Measurements from ENCODE around the gene CITED2. TPM values are rescaled to one million over a fixed set of nuclear protein-coding genes. Genes with fewer than 3 reads are reported as not detected.

The CITED2 gene
- polyA plus RNA-seq, 1 donor (not counting 4 experiments of a cell fraction or from before 2014, with no cell fraction given), result 25.0 TPM

DNA sequence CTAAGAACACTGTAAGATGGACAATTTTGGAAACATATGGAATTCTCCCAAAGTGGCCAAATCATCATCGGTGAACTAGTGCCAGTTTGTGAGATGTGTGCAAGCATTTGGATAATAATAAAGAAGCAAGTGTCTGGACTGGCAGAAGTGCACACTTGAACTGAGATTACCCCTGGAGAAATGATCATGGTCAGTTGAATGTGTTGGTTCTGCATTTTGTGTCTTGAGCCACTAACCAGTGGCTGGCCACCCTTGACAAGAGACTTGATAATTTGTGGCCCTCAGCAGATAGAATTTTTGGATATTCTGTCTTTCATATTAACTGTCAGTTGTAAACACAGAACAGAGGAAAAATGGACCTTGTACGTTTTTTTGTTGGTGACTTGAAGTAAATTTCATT is 37.4 kb downstream of the CITED2 start:
- H3K9ac ChIP-seq (ENCODE audit: control insufficient read depth, extremely low read depth, insufficient read depth, low read length), result no peak overlapping the region
- peaks cover 25% of the 10 kb centered on the region for H3K4me1 ChIP-seq (ENCODE audit: control insufficient read depth, extremely low read depth, insufficient read depth, low read length)
- DNase-seq (ENCODE audit: low read depth, low spot score) (no peak), FAIRE-seq (no peak)
- no peaks in the 10 kb centered on the region for H3K79me2 ChIP-seq (ENCODE audit: control insufficient read depth, insufficient read depth, low read length)
- H3K4me3 ChIP-seq (ENCODE audit: control insufficient read depth in 2 of 3, extremely low read depth in 1 of 3, insufficient read depth in 2 of 3, low read depth in 1 of 3, low read length in 3 of 3), result no peak overlapping the region
- H3K9me1 ChIP-seq (ENCODE audit: control insufficient read depth, extremely low read depth, insufficient read depth, low read length), result no peaks in the 10 kb centered on the region
- peak overlapping the region; percentile 36 for H3K4me2 ChIP-seq (ENCODE audit: control insufficient read depth, extremely low read depth, insufficient read depth, low read depth, low read length)
- H3K36me3 ChIP-seq (ENCODE audit: control insufficient read depth in 2 of 2, extremely low read depth in 1 of 2, insufficient read depth in 2 of 2, low read length in 2 of 2), result no peaks in the 10 kb centered on the region
- peak overlapping the region; percentile 70 for H2AFZ ChIP-seq (ENCODE audit: control insufficient read depth, low read length)
- H3K27ac ChIP-seq (ENCODE audit: control insufficient read depth, insufficient read depth, low read length), result peak overlapping the region; percentile 97
- no peaks in the 10 kb centered on the region for H4K20me1 ChIP-seq (ENCODE audit: control insufficient read depth, extremely low read depth, insufficient read depth, low read length)
- no peaks in the 10 kb centered on the region for H3K9me3 ChIP-seq (ENCODE audit: control insufficient read depth, low read depth, low read length)
- dilution Hi-C loops (cut with MboI; ENCODE audit: extremely low pct_ligation_motif_present, low sequenced_read_pairs), result no loop called here
- TF ChIP-seq, protein P1, sequence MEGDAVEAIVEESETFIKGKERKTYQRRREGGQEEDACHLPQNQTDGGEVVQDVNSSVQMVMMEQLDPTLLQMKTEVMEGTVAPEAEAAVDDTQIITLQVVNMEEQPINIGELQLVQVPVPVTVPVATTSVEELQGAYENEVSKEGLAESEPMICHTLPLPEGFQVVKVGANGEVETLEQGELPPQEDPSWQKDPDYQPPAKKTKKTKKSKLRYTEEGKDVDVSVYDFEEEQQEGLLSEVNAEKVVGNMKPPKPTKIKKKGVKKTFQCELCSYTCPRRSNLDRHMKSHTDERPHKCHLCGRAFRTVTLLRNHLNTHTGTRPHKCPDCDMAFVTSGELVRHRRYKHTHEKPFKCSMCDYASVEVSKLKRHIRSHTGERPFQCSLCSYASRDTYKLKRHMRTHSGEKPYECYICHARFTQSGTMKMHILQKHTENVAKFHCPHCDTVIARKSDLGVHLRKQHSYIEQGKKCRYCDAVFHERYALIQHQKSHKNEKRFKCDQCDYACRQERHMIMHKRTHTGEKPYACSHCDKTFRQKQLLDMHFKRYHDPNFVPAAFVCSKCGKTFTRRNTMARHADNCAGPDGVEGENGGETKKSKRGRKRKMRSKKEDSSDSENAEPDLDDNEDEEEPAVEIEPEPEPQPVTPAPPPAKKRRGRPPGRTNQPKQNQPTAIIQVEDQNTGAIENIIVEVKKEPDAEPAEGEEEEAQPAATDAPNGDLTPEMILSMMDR (optimal IDR thresholded peaks at IDR 0.05 in 1 of 3, IDR thresholded peaks at IDR 0.05 in 1 of 3, conservative IDR thresholded peaks at IDR 0.05 in 1 of 3; ENCODE audit: extremely low read depth in 1 of 3, insufficient read depth in 2 of 3, low read length in 3 of 3), result no peak
- TF ChIP-seq EZH2 (IDR thresholded peaks at IDR 0.05; ENCODE audit: low read length), result no peak
- no peaks in the 10 kb centered on the region for H3K27me3 ChIP-seq (ENCODE audit: control insufficient read depth, extremely low read depth, insufficient read depth, low read length)

DNA sequence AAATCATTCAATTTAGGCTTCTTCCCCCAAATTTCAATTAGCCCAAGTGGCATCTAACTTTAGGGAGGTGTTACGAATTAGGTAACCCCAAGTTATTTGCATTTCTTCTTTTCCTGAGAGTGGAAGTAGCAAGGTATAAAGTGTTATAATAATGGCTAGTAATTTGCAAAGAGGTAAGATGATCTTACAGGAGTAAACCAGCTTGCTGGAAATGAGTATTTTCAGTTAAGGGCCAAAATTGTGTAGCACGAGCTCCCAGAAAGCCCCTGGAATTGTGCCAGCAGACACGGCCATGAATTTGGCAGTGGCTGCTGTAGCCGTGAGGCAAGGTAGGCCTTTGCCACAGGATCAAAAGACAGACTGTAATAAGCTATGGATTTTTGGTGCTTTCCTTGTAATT is 38.0 kb downstream of the CITED2 start:
- no peaks in the 10 kb centered on the region for H3K79me2 ChIP-seq (ENCODE audit: control insufficient read depth, insufficient read depth, low read length)
- H3K27ac ChIP-seq (ENCODE audit: control insufficient read depth, insufficient read depth, low read length), result peak overlapping the region; percentile 97
- DNase-seq (ENCODE audit: low read depth, low spot score) (no peak), FAIRE-seq (no peak)
- peak overlapping the region; percentile 10 for H3K9ac ChIP-seq (ENCODE audit: control insufficient read depth, extremely low read depth, insufficient read depth, low read length)
- no peaks in the 10 kb centered on the region for H4K20me1 ChIP-seq (ENCODE audit: control insufficient read depth, extremely low read depth, insufficient read depth, low read length)
- dilution Hi-C loops (cut with MboI; ENCODE audit: extremely low pct_ligation_motif_present, low sequenced_read_pairs), result no loop called here
- TF ChIP-seq, protein P1 (optimal IDR thresholded peaks at IDR 0.05 in 1 of 3, IDR thresholded peaks at IDR 0.05 in 1 of 3, conservative IDR thresholded peaks at IDR 0.05 in 1 of 3; ENCODE audit: extremely low read depth in 1 of 3, insufficient read depth in 2 of 3, low read length in 3 of 3), result no peak
- no peak for TF ChIP-seq EZH2 (IDR thresholded peaks at IDR 0.05; ENCODE audit: low read length)
- H3K4me2 ChIP-seq (ENCODE audit: control insufficient read depth, extremely low read depth, insufficient read depth, low read depth, low read length), result peak overlapping the region; percentile 36
- H2AFZ ChIP-seq (ENCODE audit: control insufficient read depth, low read length), result peak overlapping the region; percentile 70
- H3K4me1 ChIP-seq (ENCODE audit: control insufficient read depth, extremely low read depth, insufficient read depth, low read length), result peaks cover 25% of the 10 kb centered on the region
- no peaks in the 10 kb centered on the region for H3K9me1 ChIP-seq (ENCODE audit: control insufficient read depth, extremely low read depth, insufficient read depth, low read length)
- H3K36me3 ChIP-seq (ENCODE audit: control insufficient read depth in 2 of 2, extremely low read depth in 1 of 2, insufficient read depth in 2 of 2, low read length in 2 of 2), result no peaks in the 10 kb centered on the region
- H3K4me3 ChIP-seq (ENCODE audit: control insufficient read depth in 2 of 3, extremely low read depth in 1 of 3, insufficient read depth in 2 of 3, low read depth in 1 of 3, low read length in 3 of 3), result no peak overlapping the region
- H3K9me3 ChIP-seq (ENCODE audit: control insufficient read depth, low read depth, low read length), result no peaks in the 10 kb centered on the region
- H3K27me3 ChIP-seq (ENCODE audit: control insufficient read depth, extremely low read depth, insufficient read depth, low read length), result no peaks in the 10 kb centered on the region
